ENCODE results near the gene PPP3CA.
"Not testable (repeated sequence)": the region's sequence is repeated elsewhere in the genome, so short reads cannot be mapped to it uniquely, and the experiment has no call there.

The PPP3CA gene

DNA sequence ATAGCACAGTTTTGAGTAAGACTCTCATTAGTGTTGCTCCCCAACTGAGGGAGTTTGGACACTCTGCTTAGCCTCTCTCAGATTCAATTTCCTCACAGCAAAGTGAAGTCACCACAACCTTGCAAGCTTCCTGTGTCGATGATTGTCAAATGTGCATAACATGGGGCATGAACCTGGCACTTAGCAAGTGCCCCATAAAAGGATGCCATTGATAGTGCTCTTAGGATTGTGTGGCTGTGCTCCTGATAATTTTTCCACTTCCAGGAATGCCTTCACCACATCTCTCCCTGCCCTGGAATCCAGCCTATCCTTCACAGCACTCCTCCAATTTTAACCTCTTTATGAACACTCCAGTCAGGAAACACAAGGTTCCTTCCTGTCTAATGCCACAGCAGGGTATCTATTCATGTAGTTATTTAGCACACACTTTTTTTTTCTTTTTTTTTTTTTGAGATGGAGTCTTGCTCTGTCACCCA lies 309.4 kb downstream of the PPP3CA start:
- no peak for DNase-seq

DNA sequence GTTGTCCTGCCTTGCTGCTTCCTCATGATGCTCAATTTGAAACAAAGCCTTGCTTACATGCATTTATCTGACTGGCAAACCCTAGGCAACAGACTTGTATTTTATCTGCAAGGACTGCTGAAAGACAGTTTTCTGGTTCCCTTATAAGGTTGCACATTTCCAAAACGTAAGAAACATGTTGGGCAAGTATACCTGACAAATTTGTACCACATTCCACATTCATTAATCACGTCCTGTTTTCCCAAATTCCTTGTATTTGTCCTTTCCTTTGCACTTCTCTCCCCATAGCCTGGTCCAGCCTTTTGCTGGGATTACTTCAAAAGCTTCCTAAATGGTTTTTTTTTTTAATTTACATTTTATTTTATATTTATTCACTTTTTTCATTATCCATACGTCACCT lies 310.1 kb downstream of the PPP3CA start:
- DNase-seq = no peak

DNA sequence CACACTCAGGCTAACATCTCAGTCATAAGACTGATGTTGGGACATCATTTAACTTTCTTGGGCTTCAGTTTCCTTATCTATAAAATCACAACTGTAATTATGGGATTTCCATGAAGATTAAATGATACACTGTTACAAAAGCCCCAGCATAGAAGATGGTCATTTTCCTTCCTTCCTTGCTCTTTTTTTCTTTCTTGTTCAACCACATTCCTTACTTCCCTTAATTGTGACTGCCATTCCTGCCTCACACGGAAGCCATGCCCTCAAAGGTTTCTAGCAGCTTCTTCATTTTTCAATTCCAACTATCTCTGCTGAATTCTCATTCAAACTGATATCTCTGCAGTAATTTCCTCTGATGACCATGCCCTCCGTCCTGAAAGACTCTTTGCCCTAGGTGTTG lies 311.8 kb downstream of the PPP3CA start:
- no peak for DNase-seq

DNA sequence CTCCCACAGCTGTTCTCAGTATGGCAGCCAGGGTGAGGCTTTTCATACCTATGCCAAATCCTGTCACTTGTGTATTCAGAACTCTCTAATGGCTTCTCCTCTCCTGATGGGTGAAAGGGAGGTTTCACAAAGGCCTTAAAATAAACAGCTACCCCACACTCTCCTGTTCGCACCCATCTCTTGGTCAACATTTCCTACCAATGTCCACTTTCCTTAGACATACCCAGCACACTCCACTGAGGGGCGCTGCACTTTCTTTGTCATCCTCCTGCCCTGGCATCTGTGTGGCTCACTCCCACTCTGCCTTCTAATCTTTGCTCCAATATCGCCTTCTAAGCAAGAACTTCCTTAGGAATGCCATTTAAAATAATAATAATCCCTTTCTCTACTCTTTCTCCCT lies 313.3 kb downstream of the PPP3CA start:
- DNase-seq = no peak

DNA sequence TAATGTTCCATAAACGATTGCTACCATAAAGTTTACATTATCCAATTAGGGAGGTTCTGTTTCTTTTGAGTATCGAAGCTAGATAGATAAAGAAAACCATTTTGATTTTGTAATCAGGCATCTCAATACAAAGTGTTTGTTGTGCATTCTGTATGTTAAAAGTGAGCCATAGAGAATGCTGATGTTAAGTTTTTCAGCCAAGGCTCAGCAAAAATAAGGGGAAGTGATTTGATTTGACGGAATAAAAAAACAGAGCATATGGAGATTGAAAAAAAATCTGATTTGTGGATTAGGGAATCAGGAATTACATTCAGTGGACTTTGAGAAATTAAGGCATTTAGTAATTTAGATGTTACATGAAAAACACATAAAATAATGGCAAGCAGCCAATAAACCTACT lies 314.8 kb downstream of the PPP3CA start:
- DNase-seq = no peak

DNA sequence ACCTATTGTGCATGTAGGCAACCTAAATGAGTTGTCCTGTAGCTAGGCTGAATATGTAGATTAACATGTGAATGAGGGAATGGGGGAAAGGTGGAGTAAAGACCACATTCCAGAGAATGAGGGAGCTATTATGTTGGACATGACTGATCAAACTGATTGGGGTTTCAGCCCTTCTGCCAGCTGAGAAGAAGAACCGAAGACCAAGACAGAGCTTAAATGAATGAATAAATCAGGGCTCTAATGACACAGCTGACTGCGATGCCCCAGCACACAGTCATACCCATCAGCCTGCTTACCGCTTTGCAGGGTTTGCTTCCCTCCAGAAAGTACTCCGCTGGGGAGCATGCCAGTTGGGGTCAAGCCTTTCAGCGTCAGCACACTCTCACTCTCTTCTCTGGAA lies 315.4 kb downstream of the PPP3CA start:
- DNase-seq = no peak

DNA sequence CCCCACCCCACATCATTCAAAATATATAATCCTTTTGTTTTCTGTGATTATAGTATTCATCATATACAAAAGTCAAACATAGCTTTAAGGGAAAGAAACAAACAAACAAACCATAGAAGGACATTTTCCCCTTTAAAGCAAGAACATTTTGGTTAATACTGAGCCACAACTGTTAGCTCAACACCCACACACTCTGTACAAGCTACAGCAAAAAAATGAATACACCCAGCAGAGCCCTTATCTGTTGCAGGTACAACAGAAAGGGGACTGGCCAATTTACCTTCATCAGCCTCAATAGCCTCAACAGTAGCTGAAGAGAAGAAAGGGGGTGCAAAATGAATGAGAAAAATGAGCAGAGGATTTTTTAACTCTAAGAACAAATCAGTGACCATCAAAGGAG lies 318.4 kb downstream of the PPP3CA start:
- no peak for DNase-seq

DNA sequence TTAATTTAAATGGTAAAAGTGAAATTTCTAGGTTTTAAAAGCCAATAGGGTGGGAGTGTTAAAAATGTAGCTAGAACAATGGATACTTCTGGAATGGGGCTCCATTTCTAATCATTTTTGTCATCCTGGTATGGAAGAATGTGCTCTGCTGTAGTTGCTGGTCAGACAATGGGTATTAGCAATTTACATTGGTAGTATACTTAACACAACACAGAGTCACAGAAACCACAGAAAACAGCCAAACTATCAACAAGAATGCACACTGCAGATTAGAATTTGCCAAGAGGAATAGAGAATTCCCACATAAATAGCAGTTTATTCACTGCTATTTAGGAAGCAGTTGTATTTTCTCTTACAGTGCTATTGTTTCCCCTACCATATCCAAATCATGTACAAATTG lies 319.6 kb downstream of the PPP3CA start:
- no peak for DNase-seq

DNA sequence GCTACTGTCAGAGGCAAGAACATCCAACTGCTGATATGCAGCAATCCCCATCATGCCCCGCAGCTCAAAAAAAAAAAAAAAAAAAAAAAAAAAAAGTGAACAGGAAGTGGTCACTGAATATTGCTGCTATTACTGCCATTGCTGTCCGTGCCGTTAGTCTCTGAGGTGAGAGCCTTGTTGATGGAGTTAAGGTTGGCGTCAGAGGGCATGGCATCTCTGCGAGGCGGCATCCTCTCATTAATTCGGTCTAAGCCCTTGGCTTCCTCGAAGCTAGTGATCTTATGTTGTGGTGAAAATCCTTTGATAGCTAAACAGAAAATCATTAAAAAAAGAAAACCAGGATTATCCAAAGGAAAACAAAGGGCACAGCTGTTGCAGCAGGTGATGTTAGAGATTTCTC lies 321.6 kb downstream of the PPP3CA start:
- DNase-seq = no peak

DNA sequence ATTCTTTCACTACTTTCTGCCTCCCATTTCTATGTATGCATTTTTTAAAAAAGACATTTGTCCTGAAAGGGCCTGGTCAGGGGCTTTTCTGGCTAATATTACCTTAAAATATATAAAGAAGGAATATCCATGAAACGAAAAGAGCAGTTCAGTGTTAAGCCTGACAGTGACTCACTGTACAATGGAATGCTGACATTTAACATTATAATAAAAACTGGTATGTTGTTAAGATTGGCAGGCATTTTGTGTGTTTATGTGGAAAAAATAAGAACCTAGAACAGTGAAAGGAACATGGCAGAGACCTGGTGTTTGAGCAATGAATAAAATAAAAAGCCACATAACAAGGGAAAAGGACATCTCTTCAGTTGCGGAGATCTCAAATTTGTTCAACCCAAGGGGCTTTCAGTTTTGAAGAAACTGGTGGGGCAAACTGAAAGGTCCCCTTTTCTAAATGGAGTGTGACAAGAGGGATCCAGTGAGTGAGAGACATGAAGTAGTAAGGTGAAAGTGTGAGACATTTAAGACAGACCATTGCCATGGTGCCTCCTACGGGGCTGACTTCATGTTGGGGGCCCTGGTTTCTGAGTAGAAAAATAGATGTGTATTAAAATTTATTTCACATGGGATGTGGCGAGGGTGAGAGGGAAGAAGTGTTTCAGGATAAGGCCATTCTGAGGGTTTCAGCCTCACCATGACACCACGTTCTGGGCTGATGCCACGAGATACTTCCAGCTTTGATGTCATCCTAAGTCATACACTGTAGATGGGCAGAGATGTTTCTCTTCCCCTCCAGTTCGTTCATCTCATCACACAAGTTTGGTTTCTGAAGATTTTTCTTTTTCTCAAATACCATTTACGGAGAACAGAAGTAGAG lies 324.9 kb downstream of the PPP3CA start:
- DNase-seq = no peak

DNA sequence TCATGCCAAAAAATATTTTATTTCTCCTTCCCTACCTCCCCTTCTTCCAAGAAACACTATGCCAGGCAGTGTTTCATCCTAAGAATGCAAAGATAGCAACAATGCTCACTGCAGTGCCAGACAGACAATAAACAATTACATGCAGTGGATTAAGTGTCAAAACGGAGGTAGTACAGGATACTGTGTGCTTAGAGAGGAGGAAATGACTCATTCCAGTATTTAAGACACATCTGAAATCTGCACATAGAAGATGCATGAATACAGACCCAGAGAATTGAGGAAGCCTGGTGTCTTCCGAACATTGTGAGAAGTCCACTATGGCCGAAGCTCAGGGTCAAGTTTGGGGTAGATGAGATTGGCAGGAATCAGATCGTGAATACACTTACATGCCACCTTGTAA lies 326.4 kb downstream of the PPP3CA start:
- DNase-seq = no peak

DNA sequence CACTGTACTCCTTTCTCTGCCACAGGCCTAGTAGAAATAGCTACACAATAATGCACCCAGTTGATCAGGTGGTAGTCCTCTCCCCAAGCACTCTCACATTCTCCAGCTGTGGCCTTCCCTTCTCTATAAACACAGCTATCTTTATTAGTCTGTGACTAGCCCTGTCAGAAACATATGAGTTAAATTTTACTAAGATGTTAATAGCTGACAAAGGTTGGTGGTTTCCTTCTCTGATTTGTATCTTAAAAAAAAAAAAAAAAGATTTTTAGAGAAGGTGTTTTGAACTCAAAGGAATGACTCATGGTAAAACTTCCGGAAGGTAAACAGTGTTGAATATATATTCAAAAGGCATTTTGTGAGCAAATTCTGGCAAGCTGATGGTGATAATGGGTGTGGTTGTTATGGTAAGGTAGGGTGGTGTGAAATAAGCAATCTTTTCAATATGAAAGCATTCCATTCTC lies 327.4 kb downstream of the PPP3CA start:
- DNase-seq = no peak

DNA sequence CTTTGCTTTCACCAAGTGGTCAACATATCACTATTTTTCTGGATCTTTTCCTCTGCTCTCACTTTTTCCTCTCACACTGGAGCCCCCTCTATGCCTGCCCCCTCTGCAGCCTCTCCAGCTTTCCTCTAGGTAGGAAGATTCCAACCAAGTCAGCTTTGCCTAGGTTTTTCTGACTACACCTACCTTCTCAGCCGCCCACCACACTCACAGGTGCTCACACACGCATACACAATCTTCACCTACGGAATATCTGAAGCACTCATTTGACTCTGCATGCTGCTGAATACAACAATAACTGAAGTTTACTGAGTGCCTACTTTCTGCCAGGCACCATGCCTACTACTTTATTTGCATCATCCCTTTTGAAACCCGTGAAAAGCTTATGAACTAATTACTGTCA lies 328.0 kb downstream of the PPP3CA start:
- DNase-seq = no peak

DNA sequence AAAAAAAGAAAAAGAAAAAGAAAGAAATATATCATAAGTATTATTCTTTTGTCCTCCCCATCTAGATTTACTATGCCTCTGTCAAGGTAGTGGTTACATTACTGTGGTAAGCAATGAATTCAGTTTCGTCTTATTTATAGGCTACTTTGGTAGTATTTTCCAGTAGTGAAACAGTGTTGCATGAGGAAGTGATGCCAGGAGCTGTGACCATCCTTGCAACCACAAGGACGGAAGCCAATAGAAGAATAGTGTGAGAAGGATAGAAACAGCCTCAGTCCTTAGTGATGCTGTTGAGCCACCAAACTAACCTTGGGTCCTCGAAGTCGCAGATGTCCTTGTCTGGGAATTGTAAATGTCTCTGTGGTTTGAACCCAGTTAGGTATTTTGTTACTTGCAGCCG lies 328.5 kb downstream of the PPP3CA start:
- DNase-seq = no peak

DNA sequence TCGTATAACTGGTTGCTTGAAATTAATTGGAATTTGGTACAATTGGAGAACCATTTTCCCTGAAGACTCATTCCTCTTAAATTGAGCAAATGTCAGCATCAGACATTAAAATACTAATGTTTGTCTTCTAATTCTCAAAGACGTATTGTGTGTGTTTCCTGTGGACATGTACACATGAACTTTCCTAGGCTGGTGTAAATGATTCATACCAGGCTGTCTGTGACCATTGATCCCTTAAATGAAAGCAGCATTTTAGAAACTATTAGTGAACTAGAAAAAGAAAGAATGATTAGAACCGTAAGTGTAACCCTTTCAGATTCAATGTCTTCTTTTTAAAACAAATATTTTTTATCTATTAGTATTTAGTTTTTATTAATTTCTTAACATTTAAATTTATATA lies 332.9 kb downstream of the PPP3CA start:
- no peak for DNase-seq

DNA sequence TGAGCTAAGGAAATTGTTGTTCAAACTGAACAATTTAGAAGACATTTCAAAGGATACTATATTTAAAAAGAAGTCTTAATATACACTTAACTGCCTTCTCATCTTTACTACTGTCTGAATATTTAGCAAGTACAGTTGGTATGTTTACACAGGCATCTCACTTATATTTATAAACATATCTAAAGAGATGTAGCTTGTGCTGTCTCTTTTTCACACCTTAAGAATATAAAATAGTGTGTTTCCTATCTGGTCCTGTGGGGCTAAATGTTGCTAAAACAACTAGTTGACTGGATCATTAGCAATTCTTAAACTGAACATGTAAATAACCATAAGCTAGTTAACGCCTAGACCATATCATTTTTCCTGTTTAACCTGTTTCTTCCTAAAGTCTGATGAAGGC lies 336.3 kb downstream of the PPP3CA start:
- no peak for DNase-seq

DNA sequence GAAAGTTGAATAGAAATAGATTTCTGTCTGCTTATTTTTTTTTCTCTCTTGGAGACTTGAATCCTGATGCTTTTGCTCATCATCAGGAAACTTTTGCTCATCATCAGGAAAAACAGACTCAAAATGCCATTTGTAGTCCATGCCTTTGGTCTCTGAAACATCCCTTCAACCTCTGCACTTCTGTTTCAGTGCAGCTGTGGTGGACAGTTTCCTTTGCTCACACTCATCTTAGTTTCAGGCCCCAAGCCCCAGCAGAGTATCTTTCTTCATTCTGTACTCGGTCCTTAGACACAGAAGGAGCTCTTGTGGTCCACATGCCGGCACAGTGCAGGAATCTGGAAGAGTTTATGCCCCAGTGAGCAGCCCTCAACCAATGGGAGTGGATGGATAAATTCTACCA lies 337.9 kb downstream of the PPP3CA start:
- DNase-seq = no peak

DNA sequence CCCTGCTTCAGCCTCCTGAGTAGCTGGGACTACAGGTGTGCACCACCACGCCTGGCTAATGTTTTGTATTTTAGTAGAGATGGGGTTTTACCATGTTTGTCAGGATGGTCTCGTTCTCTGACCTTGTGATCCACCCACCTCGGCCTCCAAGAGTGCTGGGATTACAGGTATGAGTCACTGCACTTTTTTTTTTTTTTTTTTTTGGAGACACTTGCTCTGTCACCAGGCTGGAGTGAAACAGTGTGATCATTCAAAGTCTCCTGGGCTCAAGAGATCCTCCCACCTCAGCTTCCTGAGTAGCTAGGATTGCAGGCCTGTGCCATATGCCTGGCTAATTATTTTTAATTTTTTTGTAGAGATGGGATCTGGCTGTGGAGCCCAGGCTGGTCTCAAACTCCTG lies 338.8 kb downstream of the PPP3CA start:
- no peak for DNase-seq

DNA sequence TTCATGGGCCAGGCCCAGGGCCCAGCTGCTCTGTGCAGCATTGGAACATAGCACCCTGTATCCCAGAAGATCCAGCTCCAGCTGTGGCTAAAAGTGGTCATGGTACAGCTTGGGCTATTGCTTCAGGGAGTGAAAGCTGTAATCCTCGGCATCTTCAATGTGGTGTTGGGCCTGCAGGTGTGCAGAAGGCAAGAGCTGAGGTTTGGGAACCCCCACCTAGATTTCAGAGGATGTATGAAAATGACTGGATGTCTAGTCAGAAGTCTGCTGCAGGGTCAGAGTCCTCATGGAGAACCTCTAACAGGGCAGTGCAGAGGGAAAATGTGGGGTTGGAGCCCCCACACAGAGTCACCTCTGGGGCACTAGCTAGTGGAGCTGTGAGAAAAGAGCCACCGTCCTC lies 341.7 kb downstream of the PPP3CA start:
- no peak for DNase-seq

DNA sequence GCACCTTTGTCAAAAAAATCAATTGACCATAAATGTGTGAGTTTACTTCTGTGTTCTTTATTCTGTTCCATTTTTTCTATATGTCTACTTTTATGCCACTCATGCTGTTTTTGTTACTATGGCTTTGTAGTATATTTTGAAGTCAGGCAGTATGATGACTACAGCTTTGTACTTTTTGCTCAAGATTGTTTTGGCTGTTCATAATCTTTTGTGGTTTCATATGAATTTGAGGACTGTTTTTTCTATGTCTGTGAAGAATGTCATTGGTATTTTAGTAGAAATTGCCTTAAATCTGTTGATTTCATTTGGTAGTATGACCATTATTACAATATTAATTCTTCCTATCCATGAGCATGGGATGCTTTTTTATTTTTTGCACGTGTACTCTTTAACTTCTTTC lies 346.8 kb downstream of the PPP3CA start:
- no peak for DNase-seq

DNA sequence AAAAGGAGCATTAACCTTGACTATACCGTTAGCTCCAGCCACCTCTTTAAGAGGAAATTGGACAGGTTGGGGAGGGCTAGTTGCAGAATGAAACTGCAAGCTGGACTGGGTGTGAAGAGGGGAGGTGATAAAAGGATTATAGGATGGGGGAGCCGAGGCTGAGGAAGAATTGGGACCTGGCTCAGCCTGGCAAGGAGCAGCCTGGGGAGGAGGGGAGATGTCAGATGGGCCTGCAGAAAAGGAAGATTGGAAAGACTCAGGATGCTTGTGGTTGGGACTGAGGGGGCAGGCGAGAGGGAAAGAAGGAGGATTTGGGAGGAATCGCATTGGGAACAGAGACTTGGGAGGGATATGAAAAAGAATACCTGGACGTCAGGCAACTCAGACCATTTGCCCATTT lies 351.7 kb downstream of the PPP3CA start:
- no peak for DNase-seq

DNA sequence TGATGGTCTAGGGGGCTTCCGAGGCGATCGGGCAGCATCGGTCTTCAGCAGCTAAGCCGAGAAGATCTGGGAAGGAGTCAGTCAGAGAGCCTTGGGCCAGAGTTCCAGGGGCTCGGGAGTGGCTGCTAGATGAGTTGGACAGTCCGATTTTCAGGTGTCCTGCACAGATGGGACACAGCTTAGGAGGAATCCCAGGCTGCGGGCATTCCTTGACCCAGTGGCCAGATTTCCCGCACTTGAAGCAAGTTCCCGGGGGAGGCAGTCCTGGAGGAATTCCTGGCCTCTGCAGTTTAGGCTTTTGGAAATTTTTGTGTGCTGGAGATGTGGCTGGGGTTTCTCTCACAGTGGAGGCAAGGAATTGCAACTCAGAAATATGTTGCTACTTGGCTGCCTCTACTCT lies 352.3 kb downstream of the PPP3CA start:
- DNase-seq = not testable (repeated sequence)

DNA sequence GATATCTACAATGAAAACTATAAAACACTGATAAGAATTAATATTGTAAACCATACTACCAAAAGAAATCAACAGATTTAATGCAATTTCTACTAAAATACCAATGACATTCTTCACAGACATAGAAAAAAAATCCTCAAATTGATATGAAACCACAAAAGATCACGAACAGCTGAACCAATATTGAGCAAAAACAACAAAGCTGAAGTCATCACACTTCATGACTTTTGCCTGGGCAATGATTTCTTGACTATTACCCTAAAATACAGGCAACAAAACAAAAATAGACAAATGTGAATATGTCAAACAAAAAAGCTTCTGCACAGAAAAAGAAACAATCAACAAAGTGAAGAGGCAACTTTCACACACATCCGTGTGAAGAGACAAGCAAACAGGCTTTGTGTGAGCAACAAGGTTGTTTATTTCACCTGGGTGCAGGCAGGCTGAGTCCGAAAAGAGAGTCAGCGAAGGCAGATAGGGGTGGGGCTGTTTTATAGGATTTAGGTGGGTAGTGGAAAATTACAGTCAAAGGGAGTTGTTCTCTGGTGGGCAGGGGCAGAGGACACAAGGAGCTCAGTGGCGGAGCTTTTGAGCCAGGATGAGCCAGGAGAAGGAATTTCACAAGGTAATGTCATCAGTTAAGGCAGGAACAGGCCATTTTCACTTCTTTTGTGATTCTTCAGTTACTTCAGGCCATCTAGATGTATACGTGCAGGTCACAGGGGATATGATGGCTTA lies 355.8 kb downstream of the PPP3CA start:
- DNase-seq = not testable (repeated sequence)

DNA sequence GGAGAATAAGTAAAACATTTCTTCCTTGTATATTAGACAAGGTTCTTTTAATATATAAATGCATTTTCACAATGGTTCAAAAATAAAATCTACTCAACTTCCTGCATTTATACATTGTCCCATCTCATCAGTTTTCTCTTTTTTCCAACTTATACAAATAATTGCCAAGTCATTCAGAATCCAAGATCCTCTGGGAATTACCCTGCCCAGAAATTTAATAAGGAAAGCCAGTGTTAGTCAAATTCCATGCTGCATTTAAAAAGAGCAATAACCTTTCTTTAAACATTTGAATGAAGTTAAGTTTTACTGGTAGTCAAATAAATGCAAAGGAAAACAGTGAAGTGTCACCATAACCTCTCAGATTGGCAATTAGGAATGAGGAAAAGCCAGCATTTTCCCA lies 357.9 kb downstream of the PPP3CA start:
- no peak for DNase-seq

Measured in activated CD4-positive, alpha-beta T cell treated with anti-CD3 and anti-CD28 coated beads, Interleukin-2, amount 50 U/mL, for 1 hour (primary cell).